ENCODE data around the gene CRHBP.
A peak's percentile ranks its signal among the peaks of the same experiment; 100 is the strongest.

CRHBP gene

DNA sequence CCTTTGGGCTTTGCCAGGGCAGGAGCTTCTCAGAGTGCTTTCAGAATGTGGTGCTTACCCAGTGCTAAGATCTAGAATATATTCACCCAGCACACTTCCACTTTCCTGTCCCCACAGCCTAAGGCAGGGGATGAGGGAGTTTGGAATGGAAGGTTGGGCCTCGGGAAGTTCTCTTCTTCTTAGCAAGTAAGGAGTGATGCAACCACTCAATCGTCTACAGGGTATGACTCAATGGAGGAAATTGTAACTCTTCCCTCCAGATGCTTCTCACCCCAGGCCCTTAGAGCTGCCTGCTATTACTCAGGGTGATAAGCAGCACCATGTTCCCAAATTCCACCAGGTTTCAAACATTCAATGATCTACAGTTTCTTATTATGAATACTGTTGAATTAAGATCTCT, 46.6 kb downstream of the CRHBP start:
- no peak overlapping the region for H3K4me3 ChIP-seq (ENCODE audit: low read length)
- DNase-seq (ENCODE audit: low read depth) = no peak
- no peak for TF ChIP-seq CTCF (conservative IDR thresholded peaks at IDR 0.05; ENCODE audit: low read depth, low read length)

- DNase-seq (ENCODE audit: low read depth) = no peak
- no peak for TF ChIP-seq CTCF (conservative IDR thresholded peaks at IDR 0.05; ENCODE audit: low read depth, low read length)
These were observed 50.4 kb downstream of the CRHBP start for GRCh38 chr5:77003246-77003645.

DNA sequence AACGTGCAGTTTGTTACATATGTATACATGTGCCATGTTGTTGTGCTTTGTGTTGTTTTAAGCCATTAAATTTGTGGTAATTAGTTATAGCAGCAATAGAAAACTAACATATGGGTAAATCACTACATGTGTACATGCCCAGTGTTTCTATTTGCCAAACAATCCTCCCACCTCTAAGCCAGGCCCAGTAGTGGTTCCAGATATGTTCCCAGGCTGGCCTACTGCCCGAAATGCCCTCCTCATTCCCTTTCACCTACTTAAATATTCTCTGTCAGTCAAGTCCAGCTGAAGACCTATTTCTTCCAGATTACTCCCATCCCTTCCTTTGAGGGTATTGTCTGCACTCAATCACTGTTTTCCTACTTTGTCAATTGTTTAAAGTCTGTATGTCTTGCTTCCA, 53.3 kb downstream of the CRHBP start:
- H3K4me3 ChIP-seq (ENCODE audit: low read length) = no peak overlapping the region
- DNase-seq (ENCODE audit: low read depth) = no peak
- TF ChIP-seq CTCF (conservative IDR thresholded peaks at IDR 0.05; ENCODE audit: low read depth, low read length) = no peak

More at GRCh38 chr5:77003246-77003645, 50.4 kb downstream of the CRHBP start:
- no peak overlapping the region for H3K4me3 ChIP-seq (ENCODE audit: low read length)

- H3K4me3 ChIP-seq (ENCODE audit: low read length) = no peak overlapping the region
- TF ChIP-seq CTCF (conservative IDR thresholded peaks at IDR 0.05; ENCODE audit: low read depth, low read length) = no peak
- no peak for DNase-seq (ENCODE audit: low read depth)
These were observed 55.6 kb downstream of the CRHBP start for GRCh38 chr5:77008413-77008812.

DNA sequence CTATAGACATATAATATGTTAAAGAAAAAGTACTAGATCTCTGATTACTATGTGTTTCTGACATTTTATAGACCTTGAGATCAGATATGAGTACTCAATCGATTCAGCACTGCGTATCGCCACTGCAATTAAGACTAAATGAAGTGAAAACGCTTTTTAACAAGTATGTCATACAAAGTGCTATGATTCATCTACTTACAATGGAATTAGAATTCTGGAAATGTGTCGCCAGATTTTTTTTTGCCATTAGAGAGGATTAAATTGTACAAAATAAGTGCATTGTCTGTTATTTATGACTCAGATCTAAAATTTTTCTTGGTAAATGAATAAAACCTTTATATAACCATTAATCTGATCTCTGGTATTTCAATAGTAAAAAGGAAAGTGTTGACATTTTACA, 57.4 kb downstream of the CRHBP start:
- peak; percentile 75 for DNase-seq (ENCODE audit: low read depth)
- TF ChIP-seq CTCF (conservative IDR thresholded peaks at IDR 0.05; ENCODE audit: low read depth, low read length) = no peak
- no peak overlapping the region for H3K4me3 ChIP-seq (ENCODE audit: low read length)

- H3K4me3 ChIP-seq (ENCODE audit: low read length) = no peak overlapping the region
- TF ChIP-seq CTCF (conservative IDR thresholded peaks at IDR 0.05; ENCODE audit: low read depth, low read length) = no peak
- DNase-seq (ENCODE audit: low read depth) = no peak
These were observed 58.7 kb downstream of the CRHBP start for GRCh38 chr5:77011498-77011897.

DNA sequence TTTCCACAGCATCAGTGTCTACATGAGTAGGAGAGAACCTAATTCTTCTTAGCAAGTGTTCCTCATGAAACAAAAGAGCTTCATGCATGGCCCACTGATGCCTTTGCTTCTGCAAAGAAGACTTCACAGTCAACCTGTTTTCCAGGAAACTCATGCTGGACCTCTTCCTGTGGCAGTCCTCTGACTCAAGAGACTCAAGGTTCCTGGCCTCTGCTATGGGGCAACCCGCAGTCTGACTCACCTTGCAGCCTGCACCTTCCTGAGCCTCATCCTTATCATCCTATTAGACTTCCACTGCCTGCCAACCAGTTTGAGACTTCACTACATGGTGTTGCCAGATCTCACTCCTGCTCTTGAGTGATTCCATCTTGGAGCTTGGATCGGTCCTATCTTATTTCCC, 59.8 kb downstream of the CRHBP start:
- H3K4me3 ChIP-seq (ENCODE audit: low read length) = no peak overlapping the region
- no peak for DNase-seq (ENCODE audit: low read depth)
- no peak for TF ChIP-seq CTCF (conservative IDR thresholded peaks at IDR 0.05; ENCODE audit: low read depth, low read length)
